Neural crest cell (in vitro differentiated cells): ENCODE results near the gene EEF1E1. TPM values are rescaled to one million over a fixed set of nuclear protein-coding genes. Genes with fewer than 3 reads are reported as not detected.

Experiments used
- DNase-seq: peaks from one replicate; pipeline ENCODE4 v3.0.0; 2021; ENCODE audit warnings: low read depth, mixed read lengths, low spot score
- H3K27ac Mint-ChIP-seq: one replicate; pipeline ENCODE4 v1.8.0; 2021; ENCODE audit warnings: mild to moderate bottlenecking, mixed read lengths; ENCODE audit not compliant: unreplicated experiment
- H3K27me3 Mint-ChIP-seq: 2 replicates; pipeline ENCODE4 v1.8.0; 2021; ENCODE audit warnings: low read depth, mild to moderate bottlenecking, mixed read lengths
- H3K36me3 Mint-ChIP-seq: 2 replicates; pipeline ENCODE4 v1.8.0; 2021; ENCODE audit warnings: low read depth, mild to moderate bottlenecking, mixed read lengths
- H3K4me1 Mint-ChIP-seq: 2 replicates; pipeline ENCODE4 v1.8.0; 2021; ENCODE audit warnings: mixed read lengths
- H3K4me3 Mint-ChIP-seq: one replicate; pipeline ENCODE4 v1.8.0; 2021; ENCODE audit warnings: mild to moderate bottlenecking, mixed read lengths
- H3K9me3 Mint-ChIP-seq: 2 replicates; pipeline ENCODE4 v1.8.0; 2021; ENCODE audit warnings: mixed read lengths
- CTCF ChIP-seq: fragments of 200-600 bp; sonication (generic); conservative IDR thresholded peaks from 2 replicates; pipeline ENCODE4 v1.5.0; 2021; ENCODE audit warnings: antibody characterized with exemption, mild to moderate bottlenecking
- total RNA-seq: library from RNA; stranded (reverse); gene quantifications from 2 replicates; pipeline ENCODE4 v1.2.1, GENCODE V29; 2021

The EEF1E1 gene
- total RNA-seq, 1 donor from 2014 or later, result 49.9 TPM

DNA sequence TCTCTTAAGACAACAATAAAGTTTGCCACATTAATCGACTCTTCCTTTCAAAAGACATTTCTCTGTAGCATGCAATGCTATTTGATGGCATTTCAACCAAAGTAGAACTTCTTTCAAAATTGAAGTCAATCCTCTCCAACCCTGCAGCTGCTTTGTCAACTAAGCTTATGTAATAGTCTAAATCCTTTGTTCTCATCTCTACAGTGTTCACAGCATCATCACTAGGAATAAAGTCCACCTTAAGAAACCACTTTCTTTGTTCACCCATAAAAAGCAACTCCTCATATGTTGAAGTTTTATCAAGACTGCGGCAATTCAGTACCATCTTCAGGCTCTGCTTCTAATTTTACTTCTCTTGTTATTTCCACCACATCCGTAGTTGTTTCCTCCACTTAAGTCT, 26.6 kb downstream of the EEF1E1 start:
- no peak for DNase-seq
- no peak overlapping the region for H3K4me3 Mint-ChIP-seq
- peaks cover 25% of the 10 kb centered on the region for H3K36me3 Mint-ChIP-seq
- no peak overlapping the region for H3K27ac Mint-ChIP-seq
- no peaks in the 10 kb centered on the region for H3K4me1 Mint-ChIP-seq
- no peak for TF ChIP-seq CTCF
- H3K27me3 Mint-ChIP-seq, result no peaks in the 10 kb centered on the region
- H3K9me3 Mint-ChIP-seq, result no peaks in the 10 kb centered on the region

DNA sequence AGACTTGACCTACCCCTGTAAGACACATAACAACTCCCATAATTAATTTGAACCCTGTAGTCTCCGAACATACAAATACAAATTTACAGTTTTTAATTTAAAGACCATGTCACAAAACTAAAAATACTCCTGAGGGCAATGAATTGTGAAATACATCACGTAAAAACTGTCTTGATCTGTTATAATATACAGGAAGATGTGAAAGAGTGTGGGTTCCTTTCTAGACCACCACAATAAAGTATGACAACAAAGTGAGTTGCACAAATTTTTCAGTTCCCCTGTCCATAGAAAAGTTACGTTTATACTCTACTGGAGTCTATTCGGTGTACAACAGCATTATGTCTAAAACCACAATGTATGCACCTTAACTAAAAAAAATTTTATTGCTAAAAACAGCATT, 27.2 kb downstream of the EEF1E1 start:
- Mint-ChIP-seq H3K27me3 (no peaks in the 10 kb centered on the region), H3K27ac (no peak overlapping the region), H3K4me3 (no peak overlapping the region), H3K9me3 (no peaks in the 10 kb centered on the region), H3K4me1 (no peaks in the 10 kb centered on the region), H3K36me3 (peaks cover 23% of the 10 kb centered on the region)
- DNase-seq, result no peak
- no peak for TF ChIP-seq CTCF

GRCh38 chr6:8074213-8074612, 28.1 kb downstream of the EEF1E1 start:
- TF ChIP-seq CTCF, result no peak
- Mint-ChIP-seq H3K36me3 (peaks cover 20% of the 10 kb centered on the region), H3K27ac (no peak overlapping the region), H3K27me3 (no peaks in the 10 kb centered on the region), H3K4me3 (no peak overlapping the region), H3K4me1 (no peaks in the 10 kb centered on the region), H3K9me3 (no peaks in the 10 kb centered on the region)
- no peak for DNase-seq

- no peaks in the 10 kb centered on the region for H3K4me1 Mint-ChIP-seq
- peaks cover 20% of the 10 kb centered on the region for H3K36me3 Mint-ChIP-seq
- H3K27ac Mint-ChIP-seq, result no peak overlapping the region
- H3K27me3 Mint-ChIP-seq, result no peaks in the 10 kb centered on the region
- no peak for DNase-seq
- H3K9me3 Mint-ChIP-seq, result no peaks in the 10 kb centered on the region
- TF ChIP-seq CTCF, result no peak
- H3K4me3 Mint-ChIP-seq, result no peak overlapping the region
These were observed 28.6 kb downstream of the EEF1E1 start for GRCh38 chr6:8073758-8074157.

DNA sequence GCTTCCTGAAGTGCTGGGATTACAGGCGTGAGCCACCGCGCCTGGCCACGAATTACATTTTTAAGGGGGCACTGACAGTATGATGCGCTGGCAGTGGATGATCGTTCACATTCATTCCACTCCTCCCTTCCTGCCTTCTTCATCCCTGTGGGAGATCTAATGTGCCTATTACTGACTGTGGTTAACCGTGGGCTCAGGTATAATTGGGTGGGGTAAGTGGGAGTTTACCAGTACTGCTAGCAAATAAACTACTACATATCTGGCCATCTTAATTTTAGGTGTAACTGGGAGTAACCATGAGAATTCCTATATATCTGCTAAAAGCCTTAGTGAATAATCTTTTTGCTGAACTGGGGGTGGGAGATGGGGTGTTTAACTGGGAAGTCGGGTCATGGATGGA, 31.6 kb downstream of the EEF1E1 start:
- Mint-ChIP-seq H3K9me3 (no peaks in the 10 kb centered on the region), H3K27ac (no peak overlapping the region), H3K4me3 (no peak overlapping the region), H3K27me3 (no peaks in the 10 kb centered on the region), H3K36me3 (peaks cover 2% of the 10 kb centered on the region), H3K4me1 (no peaks in the 10 kb centered on the region)
- TF ChIP-seq CTCF, result no peak
- no peak for DNase-seq
